ENCODE measurements around the gene DNAJC6. TPM values are rescaled to one million over a fixed set of nuclear protein-coding genes. Genes with fewer than 3 reads are reported as not detected.
A peak's percentile ranks its signal among the peaks of the same experiment; 100 is the strongest.

DNAJC6 gene
- total RNA-seq, 1 donor from 2014 or later, result 21.9 TPM

DNA sequence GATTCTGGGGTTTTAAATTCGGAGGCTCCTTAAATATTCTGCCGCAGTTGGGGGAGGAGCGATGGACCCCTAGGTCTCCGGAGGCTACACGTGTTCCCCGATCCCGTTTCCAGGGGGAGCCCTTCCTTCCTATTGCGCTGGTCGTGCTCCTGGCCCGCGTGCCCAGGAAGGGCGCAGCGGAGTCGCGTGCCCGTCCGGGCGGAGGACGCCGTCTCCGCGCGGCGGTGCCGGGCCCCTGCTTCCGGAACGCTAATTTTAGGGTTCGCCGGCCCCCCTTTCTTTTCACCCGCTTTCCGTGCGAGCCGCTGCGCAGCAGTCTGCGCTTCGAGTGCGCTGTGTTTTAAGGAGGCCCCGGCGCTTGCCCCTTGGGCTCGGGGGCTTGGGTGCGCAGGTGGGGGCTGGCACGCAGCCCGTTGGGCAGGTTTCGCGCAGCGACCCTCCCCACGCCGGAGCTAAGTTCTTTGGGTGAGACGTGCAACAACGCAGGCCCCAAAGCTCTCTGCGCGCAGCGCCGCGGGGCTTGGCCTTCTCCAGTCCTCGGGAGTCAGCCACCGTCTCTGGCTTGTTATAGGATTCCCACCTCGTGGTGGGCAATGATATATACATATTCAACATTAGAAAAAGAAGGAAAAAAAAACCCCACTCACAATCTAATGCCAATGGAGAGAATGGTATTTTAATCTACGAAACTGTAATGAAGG lies 43.5 kb upstream of the DNAJC6 start:
- Histone ChIP-seq H3K27ac (no peak overlapping the region), H3K9me3 (ENCODE audit: low read depth) (no peaks in the 10 kb centered on the region), H3K79me2 (ENCODE audit: low read depth) (no peaks in the 10 kb centered on the region), H2AFZ (replicated peaks) (peak overlapping the region; percentile 99), H3K9ac (no peak overlapping the region), H3K4me3 (peak overlapping the region; percentile 51), H3F3A (ENCODE audit: low read depth) (peaks cover 9% of the 10 kb centered on the region), H4K20me1 (ENCODE audit: low read depth) (no peaks in the 10 kb centered on the region), H3K27me3 (peaks cover 10% of the 10 kb centered on the region), H3K4me1 (peaks cover 16% of the 10 kb centered on the region), H3K4me2 (peak overlapping the region; percentile 84), H3K36me3 (no peaks in the 10 kb centered on the region)
- peaks cover 19% of the 10 kb centered on the region for H3K4me1 Mint-ChIP-seq
- H3K9me3 Mint-ChIP-seq, result no peaks in the 10 kb centered on the region
- H3K27ac Mint-ChIP-seq, result no peak overlapping the region
- TF ChIP-seq CTCF (IDR thresholded peaks at IDR 0.05), result peak; percentile 58
- no peak for TF ChIP-seq EZH2phosphoT487 (IDR thresholded peaks at IDR 0.05)
- TF ChIP-seq EZH2 (IDR thresholded peaks at IDR 0.05), result peak; percentile 32
- peaks cover 4% of the 10 kb centered on the region for H3K27me3 Mint-ChIP-seq (ENCODE audit: insufficient read depth, low read depth)
- peak overlapping the region; percentile 84 for H3K4me3 Mint-ChIP-seq
- H3K36me3 Mint-ChIP-seq, result no peaks in the 10 kb centered on the region
- peak; percentile 89 for DNase-seq (ENCODE audit: low spot score)

GRCh38 chr1:65266476-65266875 lies 42.9 kb upstream of the DNAJC6 start:
- Histone ChIP-seq H3K27me3 (peaks cover 10% of the 10 kb centered on the region), H3K79me2 (ENCODE audit: low read depth) (no peaks in the 10 kb centered on the region), H2AFZ (replicated peaks) (no peak overlapping the region), H3K4me2 (peak overlapping the region; percentile 84), H3K27ac (no peak overlapping the region), H3K36me3 (no peaks in the 10 kb centered on the region), H3K4me3 (peak overlapping the region; percentile 51), H3K9me3 (ENCODE audit: low read depth) (no peaks in the 10 kb centered on the region), H3K9ac (no peak overlapping the region), H3F3A (ENCODE audit: low read depth) (peaks cover 9% of the 10 kb centered on the region), H3K4me1 (peaks cover 16% of the 10 kb centered on the region), H4K20me1 (ENCODE audit: low read depth) (no peaks in the 10 kb centered on the region)
- Mint-ChIP-seq H3K27ac (no peak overlapping the region), H3K36me3 (no peaks in the 10 kb centered on the region), H3K9me3 (no peaks in the 10 kb centered on the region), H3K27me3 (ENCODE audit: insufficient read depth, low read depth) (peaks cover 4% of the 10 kb centered on the region), H3K4me1 (peaks cover 18% of the 10 kb centered on the region), H3K4me3 (peak overlapping the region; percentile 84)
- TF ChIP-seq CTCF (IDR thresholded peaks at IDR 0.05) (no peak), EZH2phosphoT487 (IDR thresholded peaks at IDR 0.05) (no peak), EZH2 (IDR thresholded peaks at IDR 0.05) (no peak)
- DNase-seq (ENCODE audit: low spot score), result no peak

GRCh38 chr1:65267271-65267670 lies 42.1 kb upstream of the DNAJC6 start:
- TF ChIP-seq CTCF (IDR thresholded peaks at IDR 0.05) (no peak), EZH2 (IDR thresholded peaks at IDR 0.05) (no peak), EZH2phosphoT487 (IDR thresholded peaks at IDR 0.05) (no peak)
- no peak overlapping the region for H3K27ac Mint-ChIP-seq
- DNase-seq (ENCODE audit: low spot score), result no peak
- no peak overlapping the region for H3K9ac ChIP-seq
- H3K27me3 ChIP-seq, result peaks cover 10% of the 10 kb centered on the region
- no peaks in the 10 kb centered on the region for H3K36me3 ChIP-seq
- no peak overlapping the region for H3K4me2 ChIP-seq
- peaks cover 16% of the 10 kb centered on the region for H3K4me1 ChIP-seq
- H3K4me3 ChIP-seq, result no peak overlapping the region
- peaks cover 4% of the 10 kb centered on the region for H3K27me3 Mint-ChIP-seq (ENCODE audit: insufficient read depth, low read depth)
- no peak overlapping the region for H3K27ac ChIP-seq
- H3K79me2 ChIP-seq (ENCODE audit: low read depth), result no peaks in the 10 kb centered on the region
- no peaks in the 10 kb centered on the region for H3K36me3 Mint-ChIP-seq
- peaks cover 9% of the 10 kb centered on the region for H3F3A ChIP-seq (ENCODE audit: low read depth)
- no peaks in the 10 kb centered on the region for H3K9me3 ChIP-seq (ENCODE audit: low read depth)
- no peak overlapping the region for H3K4me3 Mint-ChIP-seq
- peaks cover 18% of the 10 kb centered on the region for H3K4me1 Mint-ChIP-seq
- no peaks in the 10 kb centered on the region for H3K9me3 Mint-ChIP-seq
- H2AFZ ChIP-seq (replicated peaks), result no peak overlapping the region
- no peaks in the 10 kb centered on the region for H4K20me1 ChIP-seq (ENCODE audit: low read depth)

All from neural progenitor cell (in vitro differentiated cells).